ENCODE results near the gene CYB5R4.

- TF ChIP-seq POLR2A (IDR thresholded peaks at IDR 0.05; ENCODE audit: low read depth, low read length) (no peak), TAF1 (IDR thresholded peaks at IDR 0.05; ENCODE audit: borderline replicate concordance, low read depth, low read length) (no peak)
Measured at GRCh38 chr6:83976871-83977270, 117.4 kb downstream of the CYB5R4 start.

All from GM12892 (cell line).